ENCODE measurements around the gene KCNS1. TPM values are rescaled to one million over a fixed set of nuclear protein-coding genes. Genes with fewer than 3 reads are reported as not detected.

KCNS1 gene
- total RNA-seq, 4 donors from 2014 or later: 0.97 TPM; not detected in 3

- Histone ChIP-seq H3K9me3 (no peaks in the 10 kb centered on the region), H3K36me3 (no peaks in the 10 kb centered on the region), H3K27me3 (no peaks in the 10 kb centered on the region), H3K4me3 (no peak overlapping the region), H3K27ac (no peak overlapping the region), H3K4me1 (no peaks in the 10 kb centered on the region)
- intact Hi-C loops (cut with DNase I; ENCODE audit: low total_unique reads): no loop called here
- DNase-seq: no peak
- no peak for TF ChIP-seq POLR2A (IDR thresholded peaks at IDR 0.05)
- TF ChIP-seq, protein P1, sequence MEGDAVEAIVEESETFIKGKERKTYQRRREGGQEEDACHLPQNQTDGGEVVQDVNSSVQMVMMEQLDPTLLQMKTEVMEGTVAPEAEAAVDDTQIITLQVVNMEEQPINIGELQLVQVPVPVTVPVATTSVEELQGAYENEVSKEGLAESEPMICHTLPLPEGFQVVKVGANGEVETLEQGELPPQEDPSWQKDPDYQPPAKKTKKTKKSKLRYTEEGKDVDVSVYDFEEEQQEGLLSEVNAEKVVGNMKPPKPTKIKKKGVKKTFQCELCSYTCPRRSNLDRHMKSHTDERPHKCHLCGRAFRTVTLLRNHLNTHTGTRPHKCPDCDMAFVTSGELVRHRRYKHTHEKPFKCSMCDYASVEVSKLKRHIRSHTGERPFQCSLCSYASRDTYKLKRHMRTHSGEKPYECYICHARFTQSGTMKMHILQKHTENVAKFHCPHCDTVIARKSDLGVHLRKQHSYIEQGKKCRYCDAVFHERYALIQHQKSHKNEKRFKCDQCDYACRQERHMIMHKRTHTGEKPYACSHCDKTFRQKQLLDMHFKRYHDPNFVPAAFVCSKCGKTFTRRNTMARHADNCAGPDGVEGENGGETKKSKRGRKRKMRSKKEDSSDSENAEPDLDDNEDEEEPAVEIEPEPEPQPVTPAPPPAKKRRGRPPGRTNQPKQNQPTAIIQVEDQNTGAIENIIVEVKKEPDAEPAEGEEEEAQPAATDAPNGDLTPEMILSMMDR (IDR thresholded peaks at IDR 0.05): no peak
Observed at GRCh38 chr20:45087097-45087790, 13.7 kb downstream of the KCNS1 start.

DNA sequence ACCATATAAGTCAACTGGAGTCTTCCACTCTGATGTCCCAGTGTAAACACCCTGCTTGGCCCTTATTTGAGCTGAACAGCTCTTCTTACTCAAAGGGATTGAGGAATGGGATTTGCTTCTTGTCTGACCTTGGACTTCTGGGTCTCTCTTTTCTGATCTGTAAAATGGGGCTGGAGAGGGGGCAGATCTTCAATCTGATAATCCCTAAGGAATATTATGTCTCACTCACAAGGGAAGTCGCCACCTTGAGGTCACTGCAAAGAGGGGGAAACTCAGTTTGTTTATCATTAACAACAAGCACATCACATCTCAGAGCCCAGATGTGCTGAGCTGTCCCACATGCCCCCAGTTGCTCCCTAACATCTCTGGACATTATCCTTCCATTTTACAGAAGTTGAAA is 15.1 kb downstream of the KCNS1 start:
- Histone ChIP-seq H3K4me1 (no peaks in the 10 kb centered on the region), H3K4me3 (no peak overlapping the region), H3K27me3 (no peaks in the 10 kb centered on the region), H3K9me3 (no peaks in the 10 kb centered on the region), H3K36me3 (no peaks in the 10 kb centered on the region), H3K27ac (no peak overlapping the region)
- TF ChIP-seq, protein P1 (IDR thresholded peaks at IDR 0.05): no peak
- no peak for TF ChIP-seq POLR2A (IDR thresholded peaks at IDR 0.05)
- no peak for DNase-seq
- intact Hi-C loops (cut with DNase I; ENCODE audit: low total_unique reads): no loop called here

DNA sequence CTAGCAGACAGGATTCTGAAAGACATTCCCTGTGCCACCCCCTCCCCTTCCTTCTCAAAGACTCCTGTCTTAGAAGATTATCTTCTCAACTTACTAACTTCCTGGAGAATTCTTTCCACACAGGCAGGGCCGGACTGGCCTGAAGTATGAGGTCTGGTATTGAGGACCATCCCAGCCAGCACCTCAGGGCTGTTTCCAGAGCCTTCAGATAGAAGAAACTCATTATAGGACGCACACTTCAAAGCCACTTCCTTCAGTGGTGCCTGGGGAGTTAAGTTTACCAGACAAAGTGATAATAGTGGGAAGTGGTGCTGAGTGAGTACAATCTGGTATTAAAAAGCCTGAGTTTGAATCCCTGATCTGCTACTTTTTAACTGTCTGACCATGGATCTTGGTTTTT is 15.6 kb downstream of the KCNS1 start:
- no peak for TF ChIP-seq POLR2A (IDR thresholded peaks at IDR 0.05)
- TF ChIP-seq, protein P1 (IDR thresholded peaks at IDR 0.05): no peak
- H3K4me1 ChIP-seq: no peaks in the 10 kb centered on the region
- H3K36me3 ChIP-seq: no peaks in the 10 kb centered on the region
- no peaks in the 10 kb centered on the region for H3K27me3 ChIP-seq
- no peak overlapping the region for H3K4me3 ChIP-seq
- DNase-seq: no peak
- intact Hi-C loops (cut with DNase I; ENCODE audit: low total_unique reads): no loop called here
- H3K27ac ChIP-seq: no peak overlapping the region
- H3K9me3 ChIP-seq: no peaks in the 10 kb centered on the region

- Histone ChIP-seq H3K27ac (no peak overlapping the region), H3K36me3 (no peaks in the 10 kb centered on the region), H3K27me3 (no peaks in the 10 kb centered on the region), H3K4me3 (no peak overlapping the region), H3K9me3 (no peaks in the 10 kb centered on the region), H3K4me1 (no peaks in the 10 kb centered on the region)
- intact Hi-C loops (cut with DNase I; ENCODE audit: low total_unique reads): no loop called here
- DNase-seq: no peak
- no peak for TF ChIP-seq POLR2A (IDR thresholded peaks at IDR 0.05)
- TF ChIP-seq, protein P1 (IDR thresholded peaks at IDR 0.05): no peak
Observed at GRCh38 chr20:45083127-45083526, 17.8 kb downstream of the KCNS1 start.

- Histone ChIP-seq H3K36me3 (no peaks in the 10 kb centered on the region), H3K27me3 (no peaks in the 10 kb centered on the region), H3K4me3 (no peak overlapping the region), H3K27ac (no peak overlapping the region), H3K4me1 (no peaks in the 10 kb centered on the region), H3K9me3 (no peaks in the 10 kb centered on the region)
- intact Hi-C loops (cut with DNase I; ENCODE audit: low total_unique reads): no loop called here
- DNase-seq: no peak
- TF ChIP-seq, protein P1 (IDR thresholded peaks at IDR 0.05): no peak
- no peak for TF ChIP-seq POLR2A (IDR thresholded peaks at IDR 0.05)
Observed at GRCh38 chr20:45082468-45082867, 18.5 kb downstream of the KCNS1 start.

Measured in uterus (tissue), 4 donors.